ENCODE measurements around the gene HSD17B2.
"Not testable (repeated sequence)": the region's sequence is repeated elsewhere in the genome, so short reads cannot be mapped to it uniquely, and the experiment has no call there.

HSD17B2 gene

DNA sequence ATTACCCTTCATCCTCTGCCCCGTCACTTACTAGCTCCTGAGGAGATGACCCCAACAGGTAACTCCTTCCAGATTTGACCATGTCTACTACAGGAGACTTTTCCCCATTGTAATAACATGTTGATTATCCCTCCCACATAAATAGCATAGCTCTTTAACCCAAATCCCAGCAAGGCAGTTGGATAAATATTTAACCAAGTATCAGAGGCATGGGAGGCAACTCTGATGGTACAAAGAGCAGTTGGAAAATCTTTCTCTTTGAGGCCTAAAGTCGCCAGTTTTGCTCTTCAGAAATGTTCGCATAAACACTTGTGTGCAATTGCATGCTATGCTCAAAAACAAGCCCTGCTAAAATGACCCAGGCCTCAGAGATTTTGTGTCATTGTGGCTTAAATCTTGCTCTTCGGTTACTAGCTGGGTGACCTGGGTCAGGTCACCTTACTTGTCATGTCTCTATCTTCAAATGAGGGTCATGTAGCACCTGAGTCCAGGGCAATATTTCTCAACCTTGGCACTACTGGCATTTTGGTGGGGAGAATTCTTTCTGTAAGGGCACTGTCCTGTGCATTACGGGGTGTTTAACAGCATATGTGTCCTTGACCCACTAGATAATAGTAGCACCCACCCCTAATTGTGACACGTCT lies 48.8 kb downstream of the HSD17B2 start:
- no peak for DNase-seq

DNA sequence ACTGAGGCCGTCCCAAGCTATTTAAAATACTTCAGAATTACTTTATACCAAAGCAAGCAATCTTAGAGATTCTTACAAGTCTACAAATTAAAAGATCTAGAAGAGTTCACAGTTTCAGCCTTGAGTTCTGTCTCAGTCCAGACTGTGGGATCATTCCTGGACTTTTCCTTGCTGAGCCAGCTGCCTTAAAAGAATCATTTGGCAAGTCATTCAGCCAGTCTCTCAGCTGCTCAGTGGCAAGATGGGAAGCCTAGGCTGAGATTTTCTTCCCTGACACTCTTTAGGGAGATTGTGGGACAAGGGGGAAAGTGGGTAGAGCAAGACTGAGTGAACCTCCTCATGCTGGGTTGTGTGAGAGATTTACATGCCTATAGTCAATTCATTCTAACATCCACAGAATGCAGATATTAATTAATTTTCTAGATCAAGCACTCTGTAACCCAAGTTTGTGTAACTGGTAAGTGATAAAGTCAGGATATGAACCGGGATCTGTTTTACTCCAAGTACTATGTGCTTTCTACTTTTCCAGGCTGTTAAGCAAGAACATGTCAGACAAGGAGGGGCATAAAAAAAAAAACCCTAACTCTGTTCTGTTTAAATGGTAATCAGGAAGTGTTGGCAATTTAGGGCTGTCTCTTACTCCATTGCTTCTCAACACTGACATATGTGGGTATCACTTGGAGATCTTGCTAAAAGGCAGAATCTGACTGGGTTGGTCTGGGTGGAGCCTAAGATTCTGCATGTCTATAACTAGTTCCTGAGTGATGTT lies 50.1 kb downstream of the HSD17B2 start:
- DNase-seq, result no peak

DNA sequence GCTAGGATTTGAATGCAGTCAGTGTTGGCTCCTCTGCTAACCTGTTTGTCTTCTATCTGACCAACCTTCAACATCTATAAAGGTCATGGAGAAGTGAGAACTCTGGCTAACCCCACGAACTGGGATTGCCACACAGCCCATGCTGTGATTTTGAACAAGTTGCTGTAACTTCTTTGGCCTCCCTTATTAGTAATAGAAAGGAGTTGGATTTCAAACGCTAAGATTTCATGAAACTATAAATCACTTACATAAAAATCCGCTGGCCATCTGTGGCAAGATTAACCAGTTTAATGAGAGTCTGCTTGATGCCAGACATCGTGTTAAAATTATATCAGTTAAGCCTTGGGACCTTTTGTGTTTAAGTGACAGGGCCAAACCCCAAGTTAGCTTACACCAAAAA lies 53.4 kb downstream of the HSD17B2 start:
- no peak for DNase-seq

DNA sequence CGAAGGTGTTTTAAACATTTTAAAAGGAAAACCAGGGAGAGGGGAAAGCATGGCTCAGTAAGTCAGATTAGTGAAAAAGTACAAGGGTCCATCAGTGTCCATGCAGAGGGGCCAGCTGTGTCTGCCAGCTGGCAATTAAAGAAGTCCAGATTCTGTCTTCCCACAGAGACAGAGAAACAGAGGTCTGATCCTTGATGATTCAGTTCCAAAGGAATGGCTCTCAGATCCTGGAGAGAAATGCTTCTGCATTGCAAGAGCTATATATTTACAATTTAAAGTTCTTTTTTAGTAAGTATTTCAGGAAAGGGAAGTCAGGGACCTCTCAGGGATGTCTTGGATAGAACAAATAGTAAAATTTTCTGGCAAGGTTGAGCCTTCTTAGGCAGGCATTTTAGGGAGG lies 56.2 kb downstream of the HSD17B2 start:
- no peak for DNase-seq

DNA sequence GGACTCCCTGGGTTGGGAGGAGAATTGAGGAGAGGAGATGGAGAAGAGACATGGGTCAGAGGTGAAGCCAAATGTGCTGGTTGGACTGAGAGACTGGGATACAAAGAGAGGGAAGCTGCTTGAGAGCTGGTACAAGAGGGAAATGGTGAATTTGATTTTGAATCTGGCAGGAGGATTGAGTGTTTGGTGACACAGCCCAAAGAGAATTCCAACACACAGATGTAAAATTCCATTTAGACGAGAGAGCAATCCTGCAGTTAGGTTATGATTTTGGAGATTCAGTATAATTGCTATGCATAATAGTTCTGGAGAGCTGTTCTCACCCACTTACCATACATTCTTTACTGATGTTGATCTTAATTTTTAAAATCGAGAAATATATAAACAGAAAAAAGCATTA lies 57.7 kb downstream of the HSD17B2 start:
- DNase-seq, result no peak

DNA sequence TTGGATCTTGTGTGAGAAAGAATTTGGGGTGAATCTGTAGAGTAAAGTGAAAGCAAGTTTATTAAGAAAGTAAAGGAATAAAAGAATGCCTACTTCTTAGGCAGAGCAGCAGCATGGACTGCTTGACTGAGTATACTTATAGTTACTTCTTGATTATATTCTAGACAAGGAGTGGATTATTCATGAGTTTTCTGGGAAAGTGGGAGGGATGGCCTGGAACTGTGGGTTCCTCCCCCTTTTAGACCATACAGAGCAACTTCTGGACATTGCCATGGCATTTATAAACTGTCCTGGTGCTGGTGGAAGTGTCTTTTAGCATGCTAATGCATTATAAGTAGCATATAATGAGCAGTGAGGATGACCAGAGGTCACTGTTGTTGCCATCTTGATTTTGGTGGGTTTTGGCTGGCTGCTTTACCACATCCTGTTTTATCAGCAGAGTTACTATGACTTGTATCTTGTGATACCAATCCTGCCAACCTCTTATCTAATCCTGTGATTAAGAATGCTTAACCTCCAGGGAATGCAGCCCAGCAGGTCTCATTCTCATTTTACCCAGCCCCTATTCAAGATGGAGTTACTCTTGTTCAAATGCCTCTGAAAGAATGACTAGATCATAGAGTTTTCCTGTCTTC lies 58.7 kb downstream of the HSD17B2 start:
- DNase-seq, result no peak

DNA sequence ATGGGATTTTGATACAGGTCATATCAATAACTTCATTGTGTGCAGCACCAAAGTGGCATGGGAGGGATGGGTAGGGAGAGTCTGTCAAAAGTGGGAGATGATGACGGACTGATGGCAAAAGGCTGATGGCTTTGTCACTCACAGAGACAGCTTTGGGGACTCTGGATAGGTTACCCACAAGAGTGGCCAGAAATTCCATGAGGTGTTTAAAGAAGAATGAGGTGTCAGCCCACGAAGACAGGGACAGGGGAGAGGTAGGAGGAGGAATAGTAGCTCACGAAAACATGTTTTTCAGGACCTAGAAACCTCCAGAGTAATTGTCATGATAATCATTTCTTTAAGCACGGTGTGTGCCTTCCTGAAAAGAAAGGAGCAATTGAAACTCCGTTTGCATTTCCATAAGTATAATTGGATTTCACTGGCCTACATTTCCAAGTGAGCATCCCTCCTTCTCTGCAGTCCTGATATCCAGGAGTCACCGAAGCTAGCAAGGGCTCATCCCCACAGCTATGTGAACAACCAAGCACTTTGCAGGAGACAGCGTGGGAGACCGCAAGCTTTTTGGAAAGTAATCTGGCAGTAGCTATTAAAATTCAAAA lies 60.0 kb downstream of the HSD17B2 start:
- DNase-seq, result no peak

DNA sequence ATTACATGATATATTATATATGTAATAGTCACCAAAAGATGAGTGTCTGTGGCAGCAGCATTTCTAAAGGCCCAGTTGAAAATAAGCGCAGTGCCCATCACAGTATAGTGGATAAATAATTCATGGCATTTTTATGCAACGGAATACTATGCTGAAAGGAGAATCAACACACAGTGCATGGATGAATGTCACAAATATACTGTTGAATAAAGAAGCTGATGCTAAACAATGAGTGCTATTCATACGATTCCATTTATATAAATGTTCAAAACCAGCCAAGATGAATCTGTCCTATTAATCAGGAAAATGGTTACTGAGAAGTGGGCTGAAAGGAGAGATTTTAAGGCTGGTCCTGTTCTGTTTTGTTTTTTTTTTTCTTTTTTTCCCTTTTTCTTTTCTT lies 61.6 kb downstream of the HSD17B2 start:
- no peak for DNase-seq

DNA sequence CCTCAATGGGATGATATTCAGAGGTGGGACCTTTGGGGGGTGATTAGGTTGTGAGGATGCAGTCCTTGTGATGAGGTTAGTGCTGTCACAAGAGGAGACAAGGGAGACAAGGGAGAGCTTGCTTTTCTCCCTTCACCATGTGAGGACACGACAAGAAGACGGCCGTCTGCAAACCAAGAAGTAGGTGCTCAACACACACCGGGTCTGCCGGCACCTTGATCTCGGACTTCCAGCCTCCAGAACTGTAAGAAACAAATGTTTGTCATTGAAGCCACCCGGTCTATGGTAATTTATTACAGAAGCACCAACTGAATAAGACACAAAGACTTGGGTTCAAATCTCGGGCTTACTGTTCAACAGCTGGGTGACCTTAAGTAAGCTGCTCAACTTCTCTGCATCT lies 70.1 kb downstream of the HSD17B2 start:
- no peak for DNase-seq

DNA sequence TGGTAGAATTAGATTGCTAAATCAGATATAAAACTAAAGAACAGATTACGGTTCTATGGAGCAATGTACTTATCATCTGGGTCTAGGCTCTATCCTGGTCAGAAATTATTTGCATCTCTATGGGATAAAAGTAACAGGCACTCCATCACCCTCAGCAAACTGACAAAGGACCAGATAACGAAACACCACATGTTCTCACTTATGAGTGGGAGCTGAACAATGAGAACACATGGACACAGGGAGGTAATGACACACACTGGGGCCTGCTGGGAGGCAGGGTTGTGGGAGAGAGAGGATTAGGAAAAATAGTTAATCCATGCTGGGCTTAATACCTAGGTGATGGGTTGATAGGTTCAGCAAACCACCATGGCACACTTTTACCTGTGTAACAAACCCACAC lies 73.0 kb downstream of the HSD17B2 start:
- DNase-seq, result no peak

DNA sequence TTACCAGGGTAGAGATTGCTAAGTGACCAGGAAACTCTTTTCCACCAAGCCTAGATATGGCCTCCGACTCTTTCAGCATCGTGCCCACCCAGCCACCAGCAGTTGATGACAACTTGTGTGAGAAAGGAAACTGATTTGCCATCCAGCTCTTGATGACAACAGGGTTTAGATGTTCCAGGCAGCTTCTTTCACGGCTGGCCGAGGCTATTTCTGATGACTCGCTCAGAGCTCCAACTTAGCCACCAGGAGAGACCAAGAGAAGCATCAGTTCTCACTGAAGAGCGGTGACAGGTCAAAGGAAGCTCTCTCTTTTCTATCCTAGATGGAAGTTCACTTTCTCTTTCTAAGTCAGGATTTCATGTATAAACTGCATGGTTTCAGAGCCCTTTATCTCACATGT lies 73.7 kb downstream of the HSD17B2 start:
- DNase-seq, result no peak

DNA sequence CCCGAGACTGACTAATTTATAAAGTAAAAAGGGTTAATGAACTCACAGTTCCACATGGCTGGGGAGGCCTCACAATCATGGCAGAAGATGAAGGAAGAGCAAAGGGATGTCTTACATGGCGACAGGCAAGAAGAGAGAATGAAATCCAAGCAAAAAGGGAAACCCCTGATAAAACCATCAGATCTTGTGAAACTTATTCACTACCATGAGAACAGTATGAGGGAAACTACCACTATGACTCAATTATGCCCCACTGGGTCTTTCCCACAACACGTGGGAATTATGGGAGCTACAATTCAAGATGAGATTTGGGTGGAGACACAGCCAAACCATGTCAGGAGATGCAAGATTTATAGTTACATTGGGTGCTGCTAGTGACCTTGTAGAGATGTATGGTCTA lies 74.2 kb downstream of the HSD17B2 start:
- DNase-seq, result not testable (repeated sequence)

DNA sequence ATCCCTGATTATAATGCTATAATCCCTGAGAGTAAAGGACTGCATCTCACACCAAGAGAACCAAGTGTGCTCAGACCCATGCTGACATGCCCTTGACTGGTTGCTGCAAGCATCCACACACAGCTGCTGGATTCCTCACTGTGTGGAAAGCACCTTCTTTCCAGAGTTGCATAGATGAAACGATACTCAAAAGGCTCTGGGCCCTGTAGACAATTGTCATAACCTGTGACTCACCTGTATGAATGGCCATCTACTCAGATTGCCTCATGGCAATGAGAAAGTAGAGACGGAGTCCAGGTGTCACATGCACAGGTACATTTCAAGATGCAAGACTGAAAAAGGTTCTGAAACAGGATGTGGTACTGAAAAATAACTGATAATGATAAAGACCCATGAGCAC lies 76.9 kb downstream of the HSD17B2 start:
- no peak for DNase-seq

DNA sequence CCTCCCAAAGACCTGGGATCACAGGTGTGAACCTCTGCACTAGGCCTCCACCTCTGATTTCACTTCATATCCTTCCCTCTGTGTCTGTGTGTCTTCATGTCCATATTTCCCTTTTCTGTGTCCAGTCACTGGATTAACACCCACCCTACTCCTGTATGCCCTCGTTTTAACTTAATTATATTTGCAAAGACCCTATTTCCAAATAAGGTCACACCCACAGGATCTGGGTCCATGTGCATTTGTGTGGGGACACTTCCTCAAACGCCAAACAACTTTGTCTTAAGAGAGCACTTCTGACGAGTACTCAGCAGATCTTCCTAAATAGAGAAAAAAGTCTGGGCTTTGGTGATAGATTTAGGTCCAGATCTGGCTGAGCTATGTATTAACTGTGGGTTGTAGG lies 78.7 kb downstream of the HSD17B2 start:
- no peak for DNase-seq

DNA sequence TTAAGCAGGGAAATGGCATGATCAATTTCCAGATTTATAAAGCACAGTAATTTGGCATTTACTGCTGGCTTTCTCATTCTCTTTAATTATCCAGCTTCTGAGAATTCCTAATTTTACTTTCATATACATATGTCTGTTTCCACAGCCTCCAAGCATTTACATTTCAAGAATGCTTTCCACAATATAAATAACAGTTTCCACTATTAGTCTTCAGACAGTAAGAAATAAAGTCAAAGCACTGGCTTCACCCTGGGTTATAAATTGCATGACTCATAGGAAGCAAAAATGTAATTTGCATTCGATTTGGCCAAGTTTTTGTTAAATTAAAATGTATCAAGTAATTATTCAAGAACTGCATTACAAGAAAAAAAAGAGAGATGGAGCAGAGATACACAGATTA lies 81.5 kb downstream of the HSD17B2 start:
- DNase-seq, result no peak

DNA sequence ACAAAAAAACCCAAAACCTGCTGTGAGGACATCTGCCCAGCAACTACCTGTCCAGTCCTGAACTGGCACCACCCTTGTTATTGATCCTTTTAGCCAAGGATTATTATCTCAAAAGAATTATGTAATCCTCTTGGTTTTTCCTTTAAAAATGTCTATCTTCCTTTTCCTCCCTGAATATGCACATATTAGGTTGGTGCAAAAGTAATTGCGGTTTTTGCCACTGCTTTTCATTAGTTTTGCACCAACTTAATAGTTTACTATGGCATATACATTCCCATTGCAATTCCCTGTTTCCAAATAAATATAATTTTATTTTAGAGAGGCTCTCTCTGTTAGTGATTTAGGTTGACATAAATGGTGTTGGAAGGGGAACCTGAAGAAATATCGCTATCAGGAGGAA lies 83.7 kb downstream of the HSD17B2 start:
- no peak for DNase-seq

DNA sequence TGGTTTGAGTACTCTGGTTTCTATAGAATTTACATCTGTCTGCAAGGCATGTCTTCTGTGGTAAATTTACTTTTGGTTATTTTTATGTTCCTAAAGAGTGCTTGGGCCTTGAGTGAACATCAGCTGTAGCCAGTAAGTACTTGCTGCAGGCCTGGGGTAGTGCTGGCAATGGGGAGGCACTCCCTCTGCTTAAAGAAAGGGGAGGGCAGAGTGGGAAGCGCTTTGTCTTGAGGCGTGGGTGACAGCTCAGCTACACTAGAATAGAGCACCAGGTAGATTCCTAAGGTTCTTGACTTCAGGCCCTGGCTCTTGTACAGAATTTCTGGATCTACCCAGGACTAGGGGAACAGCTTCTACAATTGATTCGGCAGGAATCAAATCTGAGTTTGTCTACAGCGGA lies 84.4 kb downstream of the HSD17B2 start:
- no peak for DNase-seq

DNA sequence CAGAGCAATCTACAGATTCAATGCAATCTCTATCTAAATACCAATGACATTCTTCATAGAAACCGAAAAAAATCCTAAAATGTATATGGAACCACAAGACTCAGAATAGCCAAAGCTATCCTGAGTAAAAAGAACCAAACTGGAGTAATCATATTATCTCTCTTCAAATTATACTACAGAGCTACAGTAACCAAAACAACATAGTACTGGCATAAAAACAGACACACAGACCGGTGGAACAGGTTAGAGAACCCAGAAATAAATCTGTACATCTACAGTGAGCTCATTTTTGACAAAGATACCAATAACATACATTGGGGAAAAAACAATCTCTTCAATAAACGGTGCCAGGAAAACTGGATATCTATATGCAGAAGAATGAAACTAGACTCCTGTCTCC lies 89.6 kb downstream of the HSD17B2 start:
- no peak for DNase-seq

DNA sequence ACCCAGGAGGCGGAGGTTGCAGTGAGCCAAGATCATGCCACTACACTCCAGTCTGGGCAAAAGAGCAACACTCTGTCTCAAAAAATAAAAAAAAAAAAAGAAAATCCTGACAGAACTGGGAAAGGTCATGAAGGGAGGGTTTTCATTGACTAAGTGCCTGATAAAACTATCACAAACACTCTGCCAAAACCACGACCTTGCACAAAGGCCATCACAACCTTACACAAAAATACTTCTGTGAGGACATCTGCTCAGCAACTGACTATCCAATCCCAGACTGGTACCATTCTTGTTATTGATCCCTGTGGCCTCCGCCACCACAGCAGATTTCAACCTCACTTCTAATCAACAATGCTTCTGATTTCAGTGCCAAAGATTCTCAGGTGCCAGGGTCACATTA lies 94.8 kb downstream of the HSD17B2 start:
- DNase-seq, result no peak

DNA sequence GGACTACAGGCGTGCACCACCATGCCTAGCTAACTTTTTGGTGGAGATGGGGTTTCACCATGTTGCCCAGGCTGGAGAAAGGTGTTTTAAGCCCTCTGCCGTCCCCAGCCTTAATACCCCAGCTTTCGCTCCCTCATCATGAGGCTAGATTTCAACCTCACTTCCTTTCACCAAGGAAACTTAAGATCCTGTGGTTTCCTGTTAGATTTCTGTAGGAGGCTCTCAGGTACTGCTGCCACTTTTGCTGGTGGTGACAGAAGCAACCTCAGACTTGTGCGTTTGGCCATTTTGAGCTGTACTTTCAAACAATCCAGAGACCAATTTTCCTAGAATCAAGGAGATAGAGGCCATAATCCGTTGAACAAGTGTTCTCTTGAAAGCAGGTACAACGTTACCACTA lies 98.7 kb downstream of the HSD17B2 start:
- no peak for DNase-seq

DNA sequence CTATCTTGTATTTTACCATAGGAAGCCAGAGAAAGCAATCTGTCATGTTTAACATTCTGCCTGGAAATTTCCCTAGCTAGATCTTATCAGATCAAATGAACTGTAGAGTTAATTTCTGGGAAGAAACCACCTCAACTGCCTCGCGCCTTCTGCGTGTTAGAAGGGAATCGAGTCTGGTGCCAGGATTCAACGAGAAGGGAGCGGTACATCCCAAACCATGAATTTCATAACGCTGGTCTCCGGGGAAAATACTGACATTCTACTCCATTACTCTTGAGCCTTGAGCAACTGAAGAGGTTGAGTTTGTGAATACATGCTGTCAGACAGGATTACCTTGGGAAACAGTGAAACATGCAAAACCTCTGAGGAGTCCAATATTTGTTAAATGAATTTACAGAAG lies 99.8 kb downstream of the HSD17B2 start:
- no peak for DNase-seq

DNA sequence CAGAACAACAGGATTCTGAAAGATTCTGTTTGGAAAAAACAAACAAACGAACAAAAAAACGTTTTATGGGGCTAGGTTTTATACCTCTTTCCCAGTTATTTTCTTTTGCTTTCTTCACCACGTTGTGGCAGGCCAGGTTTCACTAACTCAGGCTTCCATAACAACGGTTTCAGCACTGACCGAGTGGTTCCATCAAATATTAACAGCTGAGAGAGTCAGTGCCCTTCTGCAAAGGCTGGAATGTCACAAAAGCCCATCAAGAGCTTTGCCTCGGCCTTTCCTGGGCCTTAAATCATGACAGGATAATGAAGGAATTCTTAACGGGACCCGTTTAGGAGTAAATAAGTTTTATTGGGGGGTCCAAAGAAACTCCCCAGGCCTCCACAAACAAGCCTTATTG lies 100.8 kb downstream of the HSD17B2 start:
- DNase-seq, result no peak

DNA sequence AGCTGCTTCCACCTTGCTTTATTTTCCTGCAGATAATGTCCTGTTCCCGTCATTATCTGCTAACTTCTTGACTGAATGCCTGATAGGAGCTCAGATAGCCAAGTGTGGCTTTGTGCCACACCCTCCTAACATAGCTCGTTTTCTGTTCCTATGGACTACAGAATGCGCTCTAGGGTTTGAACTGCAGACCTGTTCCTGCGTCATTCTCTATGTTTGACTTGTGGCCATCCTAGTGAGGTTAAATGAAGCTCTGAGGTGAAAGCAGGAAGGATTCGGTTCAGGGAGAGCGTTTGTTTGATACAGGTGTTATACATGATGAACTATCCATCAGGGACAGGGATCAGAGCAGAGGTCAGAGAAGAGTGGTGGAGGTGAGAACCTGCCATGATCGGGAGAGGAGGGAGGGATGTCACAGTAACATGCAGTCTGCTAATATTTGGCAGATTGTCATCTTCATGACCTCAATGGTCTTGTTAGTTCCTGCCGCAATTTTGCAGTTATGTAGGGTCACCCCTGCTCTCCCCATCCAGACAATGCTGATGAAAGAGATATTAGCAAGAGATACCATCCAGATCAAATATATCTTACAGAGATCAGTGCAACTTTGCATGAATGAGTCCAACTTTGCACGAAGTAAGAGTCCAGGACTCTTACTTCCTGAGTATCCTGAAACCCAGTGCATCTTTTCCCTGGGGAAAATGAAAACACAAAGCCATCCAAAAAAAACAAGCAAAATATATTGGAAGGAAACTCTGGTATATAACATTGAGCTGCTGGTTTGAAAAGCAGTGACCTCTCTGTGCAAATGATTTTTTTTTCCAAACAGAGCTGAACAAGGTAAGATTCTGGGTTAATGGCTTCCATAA lies 102.1 kb downstream of the HSD17B2 start:
- no peak for DNase-seq
